Prostate gland (tissue), 2 donors: ENCODE data around the gene TSC22D2. TPM values are rescaled to one million over a fixed set of nuclear protein-coding genes. Genes with fewer than 3 reads are reported as not detected.

Experiments
- DNase-seq: peaks from one replicate; pipeline ENCODE4 v3.0.0-alpha.2; 2019; ENCODE audit warnings: low spot score
- H3K27ac ChIP-seq, 2 donors: fragments of 200-600 bp; sonication (generic); 2 replicates each; pipeline ENCODE4 v1.5.1; 2017 to 2019
- H3K27me3 ChIP-seq: fragments of 200-600 bp; sonication (generic); replicated peaks from 2 replicates; pipeline ENCODE4 v1.5.1; 2019; ENCODE audit not compliant: insufficient read depth
- H3K36me3 ChIP-seq, 2 donors: fragments of 200-600 bp; sonication (generic); 1 replicate in 1 of 2; 2 replicates in 1 of 2; pipeline versions ENCODE4 v1.5.1 to v1.8.1; 2017 to 2019
- H3K4me1 ChIP-seq: fragments of 200-600 bp; sonication (generic); replicated peaks from 2 replicates; pipeline ENCODE4 v1.5.1; 2019
- H3K4me3 ChIP-seq, 2 donors: fragments of 200-600 bp; sonication (generic); 2 replicates each; pipeline ENCODE4 v1.5.1; 2017 to 2019
- H3K9me3 ChIP-seq: fragments of 200-600 bp; sonication (generic); 2 replicates; pipeline ENCODE4 v1.5.1; 2017
- POLR2A ChIP-seq: fragments of 450-650 bp; IDR thresholded peaks from one replicate; pipeline ENCODE4 v1.6.1; 2016; ENCODE audit warnings: antibody characterized with exemption, mild to moderate bottlenecking
- POLR2AphosphoS5 ChIP-seq: sonication (generic); formaldehyde crosslinking; IDR thresholded peaks from one replicate; pipeline ENCODE4 v1.6.1; 2017; ENCODE audit warnings: antibody characterized with exemption
- WGBS: methylation state at CpG from one replicate; pipeline ENCODE4 v1.1.5; 2018; 5-methylcytosine and 5-hydroxymethylcytosine counted together
- intact Hi-C: fragments of 100-400 bp; cut with DNase I; formaldehyde crosslinking; loops from one replicate; pipeline ENCODE4 v1.14.2; 2022
- total RNA-seq, 2 donors: library from RNA; depleted of rRNA; stranded (reverse); fragments of >200 nt; gene quantifications; one replicate each; pipeline ENCODE4 v1.1.0, GENCODE V29; 2016
- TF ChIP-seq, protein P1 (sequence below), 4 experiments: fragments of 200-600 bp in 2 of 4; fragments of 450-650 bp in 2 of 4; sonication (generic) in 2 of 4; IDR thresholded peaks; 1 replicate in 3 of 4; 2 replicates in 1 of 4; pipeline ENCODE4 v1.5.1; 2016 to 2019; ENCODE audit warnings: antibody characterized with exemption in 4 of 4, mild to moderate bottlenecking in 2 of 4, moderate library complexity in 2 of 4

Gene TSC22D2
- total RNA-seq, 2 donors from 2014 or later = 9.6 to 29.2 TPM

DNA sequence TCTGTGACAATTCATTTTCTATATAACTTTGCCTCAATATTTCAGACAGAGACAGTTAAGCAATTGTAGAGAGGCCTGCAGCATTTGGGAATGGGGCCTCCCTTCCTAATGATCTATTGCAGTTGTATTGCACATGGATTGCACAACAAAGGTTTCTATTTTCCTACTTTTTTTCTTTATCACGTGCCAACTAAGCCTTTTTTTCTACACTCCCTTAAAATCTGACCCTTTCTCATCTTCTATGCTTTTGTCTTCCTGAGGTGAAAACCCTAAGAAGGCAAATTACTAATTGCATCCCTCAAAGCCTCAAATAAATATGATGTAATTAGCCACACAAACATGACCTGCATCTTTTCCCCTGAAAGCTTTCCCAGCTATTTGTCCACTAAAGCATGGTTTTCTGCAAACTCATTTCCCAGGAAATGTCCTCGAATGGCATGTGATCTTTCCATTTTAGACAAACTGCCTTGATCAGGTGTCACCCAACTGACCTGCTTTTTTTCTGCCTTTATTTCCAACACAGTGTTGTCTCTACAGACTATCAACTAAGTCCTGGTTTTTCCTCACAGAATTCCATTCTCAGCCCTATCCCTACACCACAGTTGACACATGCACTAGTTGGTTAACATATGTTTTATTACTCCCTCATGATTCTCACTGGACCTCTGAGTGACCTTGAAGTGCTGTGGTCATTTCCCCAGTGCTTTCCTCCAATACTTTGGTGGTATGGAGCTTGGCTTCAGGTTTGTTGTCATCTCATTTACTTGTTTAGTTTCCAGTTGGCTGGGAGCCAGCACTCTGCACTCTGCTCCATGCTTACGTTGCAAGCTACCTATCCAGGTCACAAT, 31.9 kb upstream of the TSC22D2 start:
- no peak for DNase-seq
- Histone ChIP-seq H3K4me3 (no peak overlapping the region), H3K4me1 (no peaks in the 10 kb centered on the region), H3K27me3 (no peaks in the 10 kb centered on the region), H3K36me3 (no peaks in the 10 kb centered on the region), H3K27ac (no peak overlapping the region), H3K9me3 (no peaks in the 10 kb centered on the region)
- intact Hi-C loops = loop anchor here (10.0 kb wide), 1 partner anchor 151 kb away; no protein-coding TSS in a partner anchor
- no peak for TF ChIP-seq POLR2AphosphoS5
- TF ChIP-seq, protein P1, sequence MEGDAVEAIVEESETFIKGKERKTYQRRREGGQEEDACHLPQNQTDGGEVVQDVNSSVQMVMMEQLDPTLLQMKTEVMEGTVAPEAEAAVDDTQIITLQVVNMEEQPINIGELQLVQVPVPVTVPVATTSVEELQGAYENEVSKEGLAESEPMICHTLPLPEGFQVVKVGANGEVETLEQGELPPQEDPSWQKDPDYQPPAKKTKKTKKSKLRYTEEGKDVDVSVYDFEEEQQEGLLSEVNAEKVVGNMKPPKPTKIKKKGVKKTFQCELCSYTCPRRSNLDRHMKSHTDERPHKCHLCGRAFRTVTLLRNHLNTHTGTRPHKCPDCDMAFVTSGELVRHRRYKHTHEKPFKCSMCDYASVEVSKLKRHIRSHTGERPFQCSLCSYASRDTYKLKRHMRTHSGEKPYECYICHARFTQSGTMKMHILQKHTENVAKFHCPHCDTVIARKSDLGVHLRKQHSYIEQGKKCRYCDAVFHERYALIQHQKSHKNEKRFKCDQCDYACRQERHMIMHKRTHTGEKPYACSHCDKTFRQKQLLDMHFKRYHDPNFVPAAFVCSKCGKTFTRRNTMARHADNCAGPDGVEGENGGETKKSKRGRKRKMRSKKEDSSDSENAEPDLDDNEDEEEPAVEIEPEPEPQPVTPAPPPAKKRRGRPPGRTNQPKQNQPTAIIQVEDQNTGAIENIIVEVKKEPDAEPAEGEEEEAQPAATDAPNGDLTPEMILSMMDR (IDR thresholded peaks at IDR 0.05) = no peak
- 40% methylated on average over 3 of the region's 3 CpGs for WGBS

DNA sequence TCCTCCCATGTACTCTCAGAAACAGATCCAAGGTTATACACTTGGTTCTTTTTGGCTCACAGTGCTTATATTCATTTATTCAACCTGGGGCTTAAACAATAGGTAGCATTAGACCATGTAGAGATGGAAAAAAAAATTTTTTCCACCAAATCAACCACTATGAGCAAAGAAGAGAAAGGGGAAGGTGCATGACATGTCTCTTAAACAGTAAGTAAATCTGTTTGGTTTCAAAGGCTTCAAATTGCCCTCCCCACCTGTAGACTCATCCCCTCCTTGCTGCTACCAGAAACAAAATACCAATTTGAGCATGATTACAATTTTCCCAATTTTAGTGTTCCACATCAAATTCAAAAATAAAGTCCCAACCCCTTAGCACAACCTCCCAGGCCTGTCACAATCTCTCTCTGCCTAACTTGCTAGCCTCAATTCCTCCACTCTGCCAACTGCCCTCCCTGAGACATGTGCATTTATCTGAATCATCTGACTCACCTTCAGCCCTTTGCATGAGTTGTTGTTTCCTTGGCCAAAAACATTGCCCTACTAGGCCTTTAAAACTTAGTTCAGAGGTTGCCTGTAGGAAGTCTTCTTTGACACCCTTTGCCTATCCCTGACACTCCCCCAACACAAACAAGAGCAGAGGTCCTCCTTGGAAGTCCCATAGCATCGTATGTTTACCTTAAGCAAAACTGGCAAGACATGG, 30.3 kb upstream of the TSC22D2 start:
- intact Hi-C loops = loop anchor here (10.0 kb wide), 1 partner anchor 153 kb away; no protein-coding TSS in a partner anchor
- Histone ChIP-seq H3K9me3 (no peaks in the 10 kb centered on the region), H3K4me1 (no peaks in the 10 kb centered on the region), H3K4me3 (no peak overlapping the region), H3K36me3 (no peaks in the 10 kb centered on the region), H3K27ac (no peak overlapping the region), H3K27me3 (no peaks in the 10 kb centered on the region)
- DNase-seq = no peak
- WGBS = 85% methylated on average over 1 of the region's 1 CpG
- TF ChIP-seq POLR2AphosphoS5 (no peak), POLR2A (no peak)
- TF ChIP-seq, protein P1 (IDR thresholded peaks at IDR 0.05) = no peak

DNA sequence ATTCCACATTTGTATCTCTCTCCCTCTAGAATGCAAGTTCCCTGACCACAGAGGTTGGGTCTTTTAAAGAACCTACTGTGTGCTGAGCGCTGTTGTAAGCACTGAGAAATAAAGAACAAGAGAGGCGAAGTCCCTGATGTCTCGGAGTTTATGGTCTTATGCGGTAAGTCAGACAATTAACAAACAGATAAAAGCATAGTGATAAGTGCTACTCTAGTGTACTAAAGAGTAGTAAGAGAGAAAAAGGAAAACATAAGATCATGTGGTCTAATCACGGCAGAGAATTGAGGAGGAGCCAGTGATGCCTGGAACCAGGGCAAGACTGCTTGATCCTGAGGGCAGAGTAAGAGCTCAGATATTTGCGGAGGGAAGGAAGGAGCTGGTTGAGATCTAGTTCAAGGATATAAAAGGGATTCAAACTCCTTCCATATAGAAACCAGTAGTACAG, 29.8 kb upstream of the TSC22D2 start:
- TF ChIP-seq POLR2AphosphoS5 (no peak), POLR2A (no peak)
- TF ChIP-seq, protein P1 (IDR thresholded peaks at IDR 0.05) = no peak
- H3K9me3 ChIP-seq = no peaks in the 10 kb centered on the region
- 93% methylated on average over 6 of the region's 6 CpGs for WGBS
- intact Hi-C loops = loop anchor here (10.0 kb wide), 1 partner anchor 154 kb away; no protein-coding TSS in a partner anchor
- no peaks in the 10 kb centered on the region for H3K36me3 ChIP-seq
- no peak for DNase-seq
- no peak overlapping the region for H3K4me3 ChIP-seq
- H3K4me1 ChIP-seq = no peaks in the 10 kb centered on the region
- H3K27ac ChIP-seq = no peak overlapping the region
- H3K27me3 ChIP-seq = no peaks in the 10 kb centered on the region

DNA sequence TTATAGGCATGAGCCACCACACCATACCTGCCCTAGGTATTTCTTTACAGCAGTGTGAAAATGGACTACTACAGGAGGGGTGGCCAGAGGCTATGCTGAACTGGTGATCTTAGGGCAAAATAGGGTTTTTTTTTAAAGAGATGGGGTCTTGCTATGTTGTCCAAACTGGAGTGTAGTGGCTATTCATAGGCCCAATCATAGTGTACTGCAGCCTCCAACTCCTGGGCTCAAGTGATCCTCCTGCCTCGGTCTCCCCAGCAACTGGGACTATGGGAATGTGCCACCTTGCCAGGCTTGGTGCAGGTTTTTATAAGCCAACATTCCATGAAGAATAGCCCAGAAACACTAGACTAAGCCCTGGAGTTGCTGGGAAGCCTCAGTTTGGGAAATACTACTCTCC, 28.6 kb upstream of the TSC22D2 start:
- Histone ChIP-seq H3K36me3 (no peaks in the 10 kb centered on the region), H3K4me1 (no peaks in the 10 kb centered on the region), H3K4me3 (no peak overlapping the region), H3K9me3 (no peaks in the 10 kb centered on the region), H3K27me3 (no peaks in the 10 kb centered on the region), H3K27ac (no peak overlapping the region)
- DNase-seq = no peak
- TF ChIP-seq POLR2A = no peak
- TF ChIP-seq POLR2AphosphoS5 = no peak
- TF ChIP-seq, protein P1 (IDR thresholded peaks at IDR 0.05) = no peak
- intact Hi-C loops = loop anchor here (10.0 kb wide), 1 partner anchor 155 kb away; no protein-coding TSS in a partner anchor
- 95% methylated on average over 1 of the region's 1 CpG for WGBS
